HG03175 (cell line): ENCODE results near the gene DCAF7.

ENCODE experiments used
- ATAC-seq: cut with Tn5 transposase; IDR thresholded peaks from one replicate; pipeline ENCODE4 v1.9.1; 2021; ENCODE audit warnings: mild to moderate bottlenecking, moderate library complexity; ENCODE audit not compliant: unreplicated experiment

The DCAF7 gene

DNA sequence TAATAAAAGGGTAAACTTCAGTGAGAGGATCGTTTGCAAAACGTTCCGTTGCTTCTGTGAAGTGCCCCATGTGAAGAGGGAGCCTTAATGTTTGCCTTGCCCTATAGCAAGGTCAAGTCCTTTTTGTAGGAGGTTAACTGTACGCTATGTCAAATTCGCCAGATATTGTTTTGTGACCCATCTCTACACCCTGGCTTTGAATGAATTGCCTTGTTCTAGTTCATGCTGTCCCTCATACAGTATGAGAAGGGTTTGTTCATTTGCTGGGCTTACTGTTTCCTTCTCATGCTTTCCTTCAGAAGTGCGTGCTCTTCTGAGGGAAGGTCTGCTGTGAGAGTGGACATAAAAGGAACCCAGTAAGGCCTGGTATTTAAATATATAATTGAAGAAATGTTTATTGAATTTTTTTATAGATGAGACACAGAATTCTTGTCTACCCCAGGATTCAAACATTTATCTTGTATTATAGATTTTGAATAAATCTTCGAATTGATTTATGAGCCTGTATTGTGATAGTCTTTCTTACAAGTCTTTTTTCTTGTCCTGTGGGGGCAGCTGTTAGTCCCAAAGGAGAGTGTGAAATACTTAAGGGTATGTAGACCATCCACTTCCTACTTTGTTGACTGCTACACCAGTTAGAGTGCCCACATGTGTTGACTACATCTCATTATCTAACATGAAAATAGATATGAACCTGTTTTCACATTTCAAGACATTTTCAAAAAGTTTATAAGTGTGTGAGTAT, 73.7 kb downstream of the DCAF7 start:
- no peak for ATAC-seq

DNA sequence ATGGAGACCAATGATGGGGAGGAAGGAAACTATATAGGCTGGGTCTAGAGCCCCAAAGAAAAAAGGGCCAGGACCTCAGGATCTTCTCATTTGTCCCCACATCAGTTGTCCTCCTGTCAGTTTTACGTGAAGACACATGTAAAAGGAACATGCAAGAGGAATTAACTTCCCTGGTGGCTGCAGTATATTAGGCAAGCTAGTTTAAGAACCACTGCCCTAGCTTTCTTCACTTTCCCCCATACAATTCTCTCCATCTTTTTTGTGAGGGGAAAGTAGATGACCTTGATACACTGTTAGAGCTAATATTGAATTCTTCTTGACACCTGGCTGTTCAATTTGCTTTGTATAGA, 74.2 kb downstream of the DCAF7 start:
- no peak for ATAC-seq

DNA sequence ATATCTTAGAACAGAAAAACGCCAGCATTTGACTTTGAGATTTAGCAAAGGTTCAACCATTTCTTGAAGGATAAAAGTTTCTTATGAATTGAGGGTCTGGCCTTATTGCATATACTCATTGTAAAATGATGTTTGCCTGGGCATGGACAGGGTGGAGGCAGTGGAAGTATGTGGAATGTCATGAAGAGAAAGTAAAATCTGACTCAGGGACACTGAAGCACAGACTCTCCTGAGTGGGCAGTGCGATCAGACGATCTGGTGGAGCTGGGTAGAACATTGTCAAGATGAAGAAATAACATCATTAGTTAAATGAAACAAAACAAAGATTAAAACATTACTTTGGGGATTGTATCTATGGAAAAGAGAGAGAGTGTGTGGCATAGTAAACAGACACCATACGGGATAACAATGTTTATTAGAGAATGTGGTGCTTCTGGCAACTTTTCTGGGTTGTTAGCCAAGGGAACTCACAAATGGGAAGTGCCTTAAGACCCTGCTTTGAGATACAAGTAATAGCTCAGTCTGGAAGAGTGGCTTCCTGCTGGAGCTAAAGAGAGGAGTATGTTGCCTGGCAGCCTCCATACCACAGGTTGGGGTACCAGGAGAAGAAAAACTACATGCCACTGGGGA, 76.4 kb downstream of the DCAF7 start:
- ATAC-seq = no peak

DNA sequence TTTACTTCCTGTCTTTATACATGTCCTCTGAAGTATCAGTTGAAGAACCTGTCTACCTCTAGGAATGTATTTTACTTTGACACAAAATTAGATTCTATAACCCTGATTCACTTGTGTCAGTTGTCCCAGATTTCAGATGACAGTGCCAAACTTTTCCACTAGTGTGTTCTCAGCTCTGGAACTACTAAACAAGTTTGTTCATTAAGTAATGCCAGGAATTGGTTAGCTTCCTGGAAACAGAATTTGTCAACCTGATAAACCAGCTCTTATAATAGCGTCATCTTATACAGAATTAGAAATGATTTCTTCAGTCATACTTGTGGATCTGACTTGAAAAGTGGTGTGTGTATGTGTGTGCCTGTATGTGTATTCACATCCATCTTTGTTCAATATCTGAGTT, 79.3 kb downstream of the DCAF7 start:
- no peak for ATAC-seq

DNA sequence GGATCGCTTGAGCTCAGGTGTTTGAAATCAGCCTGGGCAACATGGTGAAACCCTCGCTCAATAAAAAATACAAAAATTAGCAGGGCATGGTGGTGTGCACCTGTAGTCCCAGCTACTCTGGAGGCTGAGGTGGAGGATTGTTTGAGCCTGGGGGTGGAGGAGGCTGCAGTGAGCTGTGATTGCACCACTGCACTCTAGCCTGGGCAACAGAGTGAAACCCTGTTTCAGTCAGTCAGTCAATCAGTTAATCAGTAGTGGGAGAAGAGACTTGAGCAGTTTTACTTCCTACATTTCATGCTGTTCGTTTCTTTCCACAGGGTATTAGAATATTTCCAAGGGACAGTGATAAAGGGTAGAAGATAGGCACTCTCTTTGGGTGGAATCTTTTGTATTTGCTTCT, 80.8 kb downstream of the DCAF7 start:
- ATAC-seq = no peak

DNA sequence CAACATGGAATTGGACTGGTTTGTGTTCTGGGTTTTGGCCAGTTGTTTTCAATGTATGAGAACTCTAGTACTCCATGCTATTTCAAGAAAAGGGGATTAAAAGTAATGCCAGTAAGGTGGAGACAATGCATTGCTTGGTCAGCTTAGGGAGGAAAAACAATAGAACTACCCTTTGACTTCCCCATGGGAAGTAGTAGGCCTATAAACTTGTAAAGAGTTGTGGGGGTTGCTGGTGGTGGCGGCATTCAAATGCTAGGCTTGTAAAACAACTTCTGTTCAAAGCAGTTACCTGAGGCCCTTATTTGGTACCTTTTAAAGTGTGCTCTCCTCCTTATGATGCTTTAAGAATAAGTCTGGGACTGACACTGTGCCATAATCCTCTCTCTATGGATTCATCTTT, 81.3 kb downstream of the DCAF7 start:
- no peak for ATAC-seq

DNA sequence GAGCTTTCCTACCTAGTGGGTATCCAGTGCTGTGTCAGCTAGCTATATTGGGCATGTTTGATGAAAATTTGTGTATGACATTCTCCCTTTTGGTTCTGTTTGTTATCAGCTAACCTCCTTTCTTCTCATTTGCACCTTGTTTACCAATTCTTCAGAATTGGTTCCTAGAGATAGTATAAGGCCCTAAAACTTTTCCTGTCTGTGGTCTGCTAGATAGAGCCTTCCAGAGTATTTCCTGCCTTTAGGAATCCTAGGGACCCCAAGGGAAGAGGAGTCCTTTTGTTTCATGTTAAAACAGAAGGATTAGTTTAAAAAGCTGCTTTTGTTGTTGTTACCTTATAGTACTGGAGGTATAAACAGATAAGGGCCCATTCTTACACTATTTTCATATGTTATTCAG, 83.5 kb downstream of the DCAF7 start:
- no peak for ATAC-seq

DNA sequence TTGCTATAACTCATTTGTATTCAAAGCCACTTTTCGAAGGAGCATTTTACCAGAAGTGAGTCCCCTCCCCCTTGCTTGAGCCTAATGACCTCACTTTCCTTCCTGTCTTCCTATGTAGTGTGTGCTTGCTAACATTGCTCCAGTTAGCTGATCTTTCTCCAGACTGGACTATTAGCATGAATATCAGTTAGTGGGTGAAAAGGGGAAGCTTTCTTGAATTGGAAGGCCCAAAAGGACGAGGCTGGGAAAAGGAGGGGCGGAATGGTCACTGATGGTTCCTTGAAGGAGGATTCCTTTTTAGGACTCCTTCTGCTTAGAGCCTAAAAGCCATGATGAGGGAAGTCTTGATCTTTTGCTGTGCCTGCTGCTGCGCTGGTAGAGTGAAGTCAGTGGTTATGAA, 83.9 kb downstream of the DCAF7 start:
- ATAC-seq = no peak

DNA sequence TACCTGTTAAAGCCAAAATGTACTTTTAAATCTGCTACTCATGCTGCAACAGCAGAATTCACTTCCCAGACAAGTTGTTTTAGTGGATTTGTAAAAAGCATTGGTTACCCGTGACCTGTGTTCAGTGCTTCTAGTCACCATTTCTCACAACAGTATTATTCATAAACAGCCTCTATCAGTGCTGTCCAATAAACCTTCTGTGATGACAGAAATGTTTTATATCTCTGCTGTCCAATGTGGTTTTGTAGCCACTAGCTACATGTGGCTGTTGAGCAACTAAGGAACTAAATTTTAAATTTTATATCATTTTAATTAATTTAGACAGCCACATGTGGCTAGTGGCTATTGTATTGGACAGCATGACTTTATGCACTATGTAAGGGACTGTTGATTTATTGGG, 84.5 kb downstream of the DCAF7 start:
- ATAC-seq = no peak

DNA sequence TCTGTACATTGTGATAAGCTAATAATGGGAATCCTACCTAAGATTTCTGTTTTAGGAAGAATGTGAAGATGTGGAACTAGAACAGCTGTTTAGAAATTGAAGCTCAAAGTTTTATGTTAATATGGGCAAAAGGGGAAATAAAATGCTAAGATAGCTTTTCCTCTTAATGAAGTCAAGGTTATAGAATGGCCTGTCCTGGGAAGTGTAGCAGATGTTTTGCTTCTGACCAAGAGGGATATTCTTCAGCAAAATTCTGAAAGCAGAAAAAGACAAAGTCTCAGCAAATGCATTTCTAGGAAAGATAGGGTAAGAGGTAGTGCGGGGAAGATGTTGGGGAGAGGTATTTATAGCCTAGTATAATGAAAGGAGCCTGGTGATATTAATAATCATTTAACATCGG, 85.0 kb downstream of the DCAF7 start:
- no peak for ATAC-seq

DNA sequence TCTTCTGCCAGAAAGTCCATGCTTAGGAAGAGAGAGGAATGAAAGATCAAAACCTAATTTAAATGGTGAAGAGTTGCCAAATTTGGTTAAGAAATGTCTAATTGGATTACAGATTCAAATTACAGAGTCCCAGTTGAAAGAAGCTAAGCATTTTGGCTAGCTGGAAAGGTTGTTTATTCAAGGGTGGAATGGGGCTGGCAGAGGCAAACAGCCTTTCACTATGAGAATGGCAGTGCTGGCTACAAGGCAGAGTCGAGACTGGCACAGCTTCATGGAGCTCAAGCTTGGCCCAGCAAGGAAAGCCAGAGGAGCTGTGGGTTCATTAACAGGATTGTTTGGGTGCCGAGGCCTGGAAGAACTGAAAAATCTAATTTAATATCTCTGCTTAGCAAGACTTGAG, 85.5 kb downstream of the DCAF7 start:
- no peak for ATAC-seq

DNA sequence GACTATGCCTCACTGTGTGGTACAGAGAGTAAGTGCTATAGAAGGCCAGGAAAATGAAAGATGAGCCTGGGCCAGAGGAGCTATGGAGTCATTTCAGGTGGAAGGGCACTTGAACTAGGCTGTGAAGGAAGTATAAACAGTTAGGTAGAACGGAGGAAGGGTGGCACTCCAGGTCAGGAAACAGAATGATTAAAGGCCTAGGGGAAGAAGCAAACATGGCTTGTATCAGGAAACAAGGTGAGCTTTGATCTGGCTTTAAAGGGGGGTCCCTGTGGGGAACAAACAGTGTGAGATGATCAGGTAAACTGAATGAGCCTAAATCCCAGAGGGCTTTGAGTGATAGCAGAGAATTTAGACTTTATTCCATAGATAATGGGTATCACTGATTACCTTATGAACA, 88.8 kb downstream of the DCAF7 start:
- no peak for ATAC-seq

DNA sequence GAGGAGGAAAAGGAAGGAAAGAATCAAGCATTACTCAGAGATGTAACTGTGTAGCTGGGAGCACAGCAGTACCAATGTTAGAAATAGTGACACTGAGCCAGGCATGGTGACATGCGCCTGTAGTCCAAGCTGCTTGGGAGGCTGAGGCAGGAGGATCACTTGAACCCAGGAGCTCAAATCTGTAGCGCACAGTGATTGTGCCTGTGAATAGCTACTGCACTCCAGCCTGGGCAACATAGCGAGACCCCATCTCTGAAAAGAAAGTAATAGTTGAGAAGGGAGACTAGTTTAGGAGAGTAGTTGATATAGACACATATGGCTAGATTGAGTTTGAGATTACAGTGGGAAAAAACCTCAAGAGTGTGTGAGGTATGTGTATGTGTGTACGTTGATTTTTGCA, 89.8 kb downstream of the DCAF7 start:
- no peak for ATAC-seq

DNA sequence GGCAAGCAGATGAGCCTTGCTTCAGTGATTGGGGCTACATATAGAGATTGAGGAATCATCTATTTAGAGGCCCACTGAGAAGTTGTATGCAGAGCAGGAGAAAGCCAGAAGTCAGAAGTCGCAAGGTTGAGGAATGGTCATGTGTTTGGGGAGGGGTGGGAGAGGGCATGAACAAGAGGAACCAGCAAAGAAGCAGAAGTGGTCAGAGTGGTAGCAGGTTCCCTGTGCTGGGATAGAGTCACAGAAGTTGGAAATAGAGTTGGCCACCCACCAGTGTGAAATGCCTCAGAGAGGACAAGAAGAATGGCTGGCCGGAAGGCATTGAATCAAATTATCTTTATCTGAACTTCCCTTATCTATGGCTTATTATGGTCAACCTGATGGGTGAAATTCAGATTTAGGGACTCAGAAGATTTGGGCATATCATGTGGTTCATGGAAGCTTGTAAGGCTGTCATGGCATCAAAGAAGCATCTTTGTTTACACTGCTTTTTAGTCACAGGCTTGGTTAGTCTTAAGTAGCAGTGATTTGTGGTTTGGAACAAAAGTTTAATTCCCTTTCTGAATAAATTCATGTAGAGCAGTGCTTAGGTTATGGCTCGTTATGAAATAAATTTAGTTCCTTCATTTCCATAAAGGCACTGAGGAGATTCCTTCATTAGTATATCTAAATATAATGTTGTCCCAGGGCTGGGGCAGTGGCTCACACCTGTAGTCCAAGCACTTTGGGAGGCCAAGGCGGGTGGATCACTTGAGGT, 91.6 kb downstream of the DCAF7 start:
- no peak for ATAC-seq
